ENCODE results near the gene MED9. TPM values are rescaled to one million over a fixed set of nuclear protein-coding genes. Genes with fewer than 3 reads are reported as not detected.

Gene MED9
- total and polyA plus RNA-seq, 9 of the 15 experiments (the other 6 are each of a cell fraction or from before 2014, with no cell fraction given) = 2.2 to 15.8 (median 12.7) TPM

DNA sequence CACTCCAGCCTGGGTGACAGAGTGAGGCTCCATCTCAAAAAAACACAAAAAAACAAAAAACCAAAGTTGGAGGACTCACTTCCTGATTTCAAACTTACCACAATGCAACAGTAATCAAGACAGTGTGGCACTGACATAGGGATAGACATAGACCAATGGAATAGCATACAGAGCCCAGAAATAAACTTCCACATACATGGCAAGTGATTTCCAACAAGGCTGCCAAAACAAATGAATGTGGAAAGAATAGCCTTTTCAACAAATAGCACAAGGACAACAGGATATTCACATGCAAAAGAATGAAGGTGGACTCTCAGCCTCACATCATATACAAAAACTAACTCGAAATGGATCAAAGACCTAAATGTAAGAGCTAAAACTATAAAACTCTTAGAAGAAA, 56.2 kb downstream of the MED9 start:
- no TSS peak for BruUV-seq (replicated peaks)
- WGBS (ENCODE audit: insufficient coverage, low coverage, missing lambda C conversion rate) = 11% methylated on average over 1 of the region's 1 CpG

More for the DNA sequence above, 56.2 kb downstream of the MED9 start:
- POLR2A ChIA-PET = no interaction called here
- intact Hi-C loops (cut with micrococcal nuclease) = no loop called here
- Histone ChIP-seq H3K27ac (ENCODE audit: extremely low read depth, low read depth, low read length) (no peak overlapping the region), H3K4me1 (replicated peaks in 1 of 2; ENCODE audit: control insufficient read depth in 2 of 2, insufficient read depth in 2 of 2, low read length in 2 of 2) (peaks cover 0 to 15% of the 10 kb centered on the region in 2 experiments; a peak in 3 of 5 replicates), H3K79me2 (ENCODE audit: control insufficient read depth, insufficient read depth, low read length) (no peaks in the 10 kb centered on the region), H3K9me1 (ENCODE audit: control insufficient read depth, insufficient read depth, low read length) (no peaks in the 10 kb centered on the region), H3K27me3 (ENCODE audit: control insufficient read depth in 2 of 2, insufficient read depth in 2 of 2, low read length in 2 of 2) (no peaks in the 10 kb centered on the region), H3K4me2 (ENCODE audit: insufficient read depth, low read length) (no peak overlapping the region), H3K4me3 (no peak overlapping the region), H4K20me1 (replicated peaks; ENCODE audit: control insufficient read depth, insufficient read depth, low read length) (no peaks in the 10 kb centered on the region), H3K9ac (ENCODE audit: insufficient read depth in 1 of 2, low read depth in 2 of 2, low read length in 2 of 2) (no peak overlapping the region), H3K9me3 (replicated peaks; ENCODE audit: control insufficient read depth, insufficient read depth, low read depth, low read length) (no peaks in the 10 kb centered on the region), H3K36me3 (ENCODE audit: control insufficient read depth, insufficient read depth, low read length) (no peaks in the 10 kb centered on the region), H2AFZ (ENCODE audit: low read depth, low read length) (no peak overlapping the region)
- in situ Hi-C loops (cut with MboI) = no loop called here
- ATAC-seq (no peak), FAIRE-seq (no peak), DNase-seq (ENCODE audit: extremely low read depth in 1 of 4, low spot score in 3 of 4) (no peak)
- CTCF ChIA-PET (ENCODE audit: low intra/inter-chr PET ratio) = no interaction called here
- TF ChIP-seq RB1 (IDR thresholded peaks at IDR 0.05; ENCODE audit: low read depth) = no peak
- TF ChIP-seq ARID2 (IDR thresholded peaks at IDR 0.05) = no peak
- no peak for TF ChIP-seq ZNF165 (CRISPR knock-in tag; IDR thresholded peaks at IDR 0.05; ENCODE audit: borderline replicate concordance)
- no peak for TF ChIP-seq TCF7 (IDR thresholded peaks at IDR 0.05; ENCODE audit: borderline replicate concordance)
- no peak for TF ChIP-seq KLF6 (CRISPR knock-in tag; IDR thresholded peaks at IDR 0.05; ENCODE audit: borderline replicate concordance)
- TF ChIP-seq, protein P1, sequence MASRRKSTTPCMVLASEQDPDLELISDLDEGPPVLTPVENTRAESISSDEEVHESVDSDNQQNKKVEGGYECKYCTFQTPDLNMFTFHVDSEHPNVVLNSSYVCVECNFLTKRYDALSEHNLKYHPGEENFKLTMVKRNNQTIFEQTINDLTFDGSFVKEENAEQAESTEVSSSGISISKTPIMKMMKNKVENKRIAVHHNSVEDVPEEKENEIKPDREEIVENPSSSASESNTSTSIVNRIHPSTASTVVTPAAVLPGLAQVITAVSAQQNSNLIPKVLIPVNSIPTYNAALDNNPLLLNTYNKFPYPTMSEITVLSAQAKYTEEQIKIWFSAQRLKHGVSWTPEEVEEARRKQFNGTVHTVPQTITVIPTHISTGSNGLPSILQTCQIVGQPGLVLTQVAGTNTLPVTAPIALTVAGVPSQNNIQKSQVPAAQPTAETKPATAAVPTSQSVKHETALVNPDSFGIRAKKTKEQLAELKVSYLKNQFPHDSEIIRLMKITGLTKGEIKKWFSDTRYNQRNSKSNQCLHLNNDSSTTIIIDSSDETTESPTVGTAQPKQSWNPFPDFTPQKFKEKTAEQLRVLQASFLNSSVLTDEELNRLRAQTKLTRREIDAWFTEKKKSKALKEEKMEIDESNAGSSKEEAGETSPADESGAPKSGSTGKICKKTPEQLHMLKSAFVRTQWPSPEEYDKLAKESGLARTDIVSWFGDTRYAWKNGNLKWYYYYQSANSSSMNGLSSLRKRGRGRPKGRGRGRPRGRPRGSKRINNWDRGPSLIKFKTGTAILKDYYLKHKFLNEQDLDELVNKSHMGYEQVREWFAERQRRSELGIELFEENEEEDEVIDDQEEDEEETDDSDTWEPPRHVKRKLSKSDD (conservative IDR thresholded peaks at IDR 0.05; ENCODE audit: low read length) = no peak
- no peak for TF ChIP-seq ZNF589 (CRISPR knock-in tag; IDR thresholded peaks at IDR 0.05; ENCODE audit: low read depth)
- no peak for TF ChIP-seq JUN (IDR thresholded peaks at IDR 0.05; ENCODE audit: borderline replicate concordance, low read depth, low read length)
- TF ChIP-seq JUN (CRISPR knock-in tag; IDR thresholded peaks at IDR 0.05; ENCODE audit: borderline replicate concordance) = no peak
- no peak for TF ChIP-seq U2AF2 (optimal IDR thresholded peaks at IDR 0.05; ENCODE audit: low read depth, low read length)
- no peak for TF ChIP-seq MBD2 (IDR thresholded peaks at IDR 0.05; ENCODE audit: borderline replicate concordance, low read depth)
- TF ChIP-seq ZBTB1 (CRISPR knock-in tag; IDR thresholded peaks at IDR 0.05; ENCODE audit: borderline replicate concordance, low read depth) = no peak
- no peak for TF ChIP-seq NCOA6 (IDR thresholded peaks at IDR 0.05)
- no peak for TF ChIP-seq ZNF785 (CRISPR knock-in tag; IDR thresholded peaks at IDR 0.05)
- TF ChIP-seq TAF7 (tag; IDR thresholded peaks at IDR 0.05) = no peak

Data from K562 (cell line).